Large intestine (tissue), 3 donors: ENCODE results near the gene ORC5. TPM values are rescaled to one million over a fixed set of nuclear protein-coding genes. Genes with fewer than 3 reads are reported as not detected.
"Not testable (repeated sequence)": the region's sequence is repeated elsewhere in the genome, so short reads cannot be mapped to it uniquely, and the experiment has no call there.

Experiments used
- DNase-seq, 2 donors: peaks; one replicate each; pipeline versions ENCODE4 v3.0.0 to v3.0.0-alpha.2; 2013
- H3K27ac ChIP-seq: one replicate; pipeline ENCODE4 v1.5.1; 2013; ENCODE audit warnings: low read length
- H3K27me3 ChIP-seq: 2 replicates; pipeline ENCODE4 v1.6.1; 2013; ENCODE audit warnings: low read length; ENCODE audit not compliant: control insufficient read depth, insufficient read depth
- H3K36me3 ChIP-seq: 2 replicates; pipeline ENCODE4 v1.6.1; 2013; ENCODE audit warnings: low read length; ENCODE audit not compliant: control insufficient read depth, insufficient read depth
- H3K4me1 ChIP-seq: one replicate; pipeline ENCODE4 v1.6.1; 2013; ENCODE audit warnings: low read length; ENCODE audit not compliant: control insufficient read depth, insufficient read depth
- H3K4me3 ChIP-seq: one replicate; pipeline ENCODE4 v1.5.1; 2013; ENCODE audit warnings: low read length
- H3K9me3 ChIP-seq: one replicate; pipeline ENCODE4 v1.6.1; 2013; ENCODE audit warnings: mild to moderate bottlenecking, low read depth, low read length, moderate library complexity; ENCODE audit not compliant: control insufficient read depth
- WGBS: methylation state at CpG from one replicate; pipeline ENCODE4 v1.1.5; 2013; ENCODE audit warnings: low lambda C conversion rate; ENCODE audit not compliant: insufficient coverage; 5-methylcytosine and 5-hydroxymethylcytosine counted together
- polyA plus RNA-seq: library from polyadenylated mRNA; unstranded; fragments of 120-200 nt; gene quantifications from one replicate; pipeline ENCODE4 v1.2.1, GENCODE V29; 2013

ORC5 gene
- polyA plus RNA-seq, 1 donor, result 17.4 TPM

GRCh38 chr7:104198673-104199278, 9.0 kb downstream of the ORC5 start:
- DNase-seq, result no peak
- Histone ChIP-seq H3K36me3 (peaks cover 64% of the 10 kb centered on the region), H3K27me3 (no peaks in the 10 kb centered on the region), H3K27ac (no peak overlapping the region), H3K4me1 (no peaks in the 10 kb centered on the region), H3K9me3 (peaks cover 4% of the 10 kb centered on the region), H3K4me3 (no peak overlapping the region)
- WGBS, result no CpG with 5 or more reads among the region's 6 CpGs

GRCh38 chr7:104196161-104196560, 11.7 kb downstream of the ORC5 start:
- DNase-seq, result no peak
- no peaks in the 10 kb centered on the region for H3K4me1 ChIP-seq
- H3K4me3 ChIP-seq, result no peak overlapping the region
- H3K27me3 ChIP-seq, result no peaks in the 10 kb centered on the region
- WGBS, result 100% methylated on average over 1 of the region's 2 CpGs
- peaks cover 4% of the 10 kb centered on the region for H3K9me3 ChIP-seq
- H3K27ac ChIP-seq, result no peak overlapping the region
- H3K36me3 ChIP-seq, result peaks cover 52% of the 10 kb centered on the region

GRCh38 chr7:104192434-104192833, 15.4 kb downstream of the ORC5 start:
- no peaks in the 10 kb centered on the region for H3K9me3 ChIP-seq
- no peak overlapping the region for H3K27ac ChIP-seq
- DNase-seq, result no peak
- WGBS, result no CpG with 5 or more reads among the region's 1 CpG
- H3K4me1 ChIP-seq, result no peaks in the 10 kb centered on the region
- H3K4me3 ChIP-seq, result no peak overlapping the region
- H3K27me3 ChIP-seq, result no peaks in the 10 kb centered on the region
- peaks cover 37% of the 10 kb centered on the region for H3K36me3 ChIP-seq

- no peaks in the 10 kb centered on the region for H3K4me1 ChIP-seq
- H3K36me3 ChIP-seq, result peaks cover 33% of the 10 kb centered on the region
- 83% methylated on average over 1 of the region's 3 CpGs for WGBS
- no peaks in the 10 kb centered on the region for H3K27me3 ChIP-seq
- H3K27ac ChIP-seq, result no peak overlapping the region
- no peaks in the 10 kb centered on the region for H3K9me3 ChIP-seq
- H3K4me3 ChIP-seq, result no peak overlapping the region
- no peak for DNase-seq
Observed at GRCh38 chr7:104185346-104185745, 22.5 kb downstream of the ORC5 start.

GRCh38 chr7:104179178-104179577, 28.6 kb downstream of the ORC5 start:
- H3K4me3 ChIP-seq, result no peak overlapping the region
- H3K36me3 ChIP-seq, result peaks cover 13% of the 10 kb centered on the region
- H3K27me3 ChIP-seq, result no peaks in the 10 kb centered on the region
- H3K9me3 ChIP-seq, result no peaks in the 10 kb centered on the region
- DNase-seq, result no peak
- no peak overlapping the region for H3K27ac ChIP-seq
- H3K4me1 ChIP-seq, result no peaks in the 10 kb centered on the region
- 100% methylated on average over 1 of the region's 2 CpGs for WGBS

- no CpG with 5 or more reads among the region's 6 CpGs for WGBS
- not testable (repeated sequence) for DNase-seq, H3K36me3 ChIP-seq, H3K4me3 ChIP-seq, H3K27me3 ChIP-seq, H3K9me3 ChIP-seq, H3K4me1 ChIP-seq, H3K27ac ChIP-seq
Observed at GRCh38 chr7:104177565-104178083, 30.2 kb downstream of the ORC5 start.

- no peak overlapping the region for H3K4me3 ChIP-seq
- no peaks in the 10 kb centered on the region for H3K27me3 ChIP-seq
- peaks cover 3% of the 10 kb centered on the region for H3K36me3 ChIP-seq
- no peak for DNase-seq
- no peaks in the 10 kb centered on the region for H3K4me1 ChIP-seq
- H3K27ac ChIP-seq, result no peak overlapping the region
- WGBS, result 50% methylated on average over 2 of the region's 4 CpGs
- H3K9me3 ChIP-seq, result no peaks in the 10 kb centered on the region
Observed at GRCh38 chr7:104176332-104176731, 31.5 kb downstream of the ORC5 start.

- Histone ChIP-seq H3K4me3 (no peak overlapping the region), H3K4me1 (no peaks in the 10 kb centered on the region), H3K27ac (no peak overlapping the region), H3K27me3 (no peaks in the 10 kb centered on the region), H3K36me3 (peaks cover 3% of the 10 kb centered on the region), H3K9me3 (no peaks in the 10 kb centered on the region)
- WGBS, result no CpG with 5 or more reads among the region's 2 CpGs
- DNase-seq, result no peak
Observed at GRCh38 chr7:104175361-104175984, 32.3 kb downstream of the ORC5 start.

GRCh38 chr7:104174798-104175197, 33.0 kb downstream of the ORC5 start:
- H3K4me3 ChIP-seq, result no peak overlapping the region
- WGBS, result 13% methylated on average over 1 of the region's 2 CpGs
- DNase-seq, result peak; percentile 14 to 71

GRCh38 chr7:104162081-104162480, 45.7 kb downstream of the ORC5 start:
- Histone ChIP-seq H3K27me3 (no peaks in the 10 kb centered on the region), H3K4me1 (no peaks in the 10 kb centered on the region), H3K27ac (no peak overlapping the region), H3K4me3 (no peak overlapping the region), H3K9me3 (no peaks in the 10 kb centered on the region), H3K36me3 (peaks cover 18% of the 10 kb centered on the region)
- WGBS, result 72% methylated on average over 2 of the region's 6 CpGs
- DNase-seq, result no peak

More at GRCh38 chr7:104174798-104175197, 33.0 kb downstream of the ORC5 start:
- Histone ChIP-seq H3K27me3 (no peaks in the 10 kb centered on the region), H3K27ac (no peak overlapping the region), H3K36me3 (no peaks in the 10 kb centered on the region), H3K4me1 (no peaks in the 10 kb centered on the region), H3K9me3 (no peaks in the 10 kb centered on the region)

GRCh38 chr7:104161244-104161643, 46.6 kb downstream of the ORC5 start:
- Histone ChIP-seq H3K4me3 (no peak overlapping the region), H3K27ac (no peak overlapping the region), H3K36me3 (peaks cover 18% of the 10 kb centered on the region), H3K27me3 (no peaks in the 10 kb centered on the region), H3K4me1 (no peaks in the 10 kb centered on the region), H3K9me3 (no peaks in the 10 kb centered on the region)
- no CpG with 5 or more reads among the region's 3 CpGs for WGBS
- no peak for DNase-seq
